Heart left ventricle (tissue), 16 donors: ENCODE data around the gene IRF2. TPM values are rescaled to one million over a fixed set of nuclear protein-coding genes. Genes with fewer than 3 reads are reported as not detected.

ENCODE experiments used
- ATAC-seq, 4 donors: fragments of 200-7000 bp; cut with Tn5 transposase; one replicate each; pipeline ENCODE4 v1.9.1; 2020 to 2022; ENCODE audit warnings: moderate library complexity in 4 of 4, mild to moderate bottlenecking in 3 of 4, moderate number of reproducible peaks in 1 of 4
- DNase-seq, 5 donors: peaks; one replicate each; pipeline ENCODE4 v3.0.0-alpha.2; 2020
- H3K27ac ChIP-seq, 12 donors: fragments of 200-600 bp; sonication (generic) in 4 of 12; one replicate each; pipeline versions ENCODE4 v1.5.0 to v1.8.0; 2016 to 2022; ENCODE audit warnings: mild to moderate bottlenecking in 2 of 12
- H3K27me3 ChIP-seq, 9 donors: fragments of 200-600 bp; sonication (generic) in 2 of 9; one replicate each; pipeline versions ENCODE4 v1.5.1 to v1.8.0; 2016 to 2022; ENCODE audit warnings: mild to moderate bottlenecking in 3 of 9
- H3K36me3 ChIP-seq, 9 donors: fragments of 200-600 bp; sonication (generic) in 2 of 9; one replicate each; pipeline versions ENCODE4 v1.5.0 to v1.8.0; 2018 to 2022; ENCODE audit warnings: mild to moderate bottlenecking in 2 of 9
- H3K4me1 ChIP-seq, 12 donors: fragments of 200-600 bp; sonication (generic) in 4 of 12; one replicate each; pipeline versions ENCODE4 v1.5.0 to v1.8.0; 2016 to 2022; ENCODE audit warnings: mild to moderate bottlenecking in 3 of 12
- H3K4me3 ChIP-seq, 12 donors: fragments of 200-600 bp; sonication (generic) in 4 of 12; one replicate each; pipeline versions ENCODE4 v1.5.0 to v1.8.0; 2017 to 2022; ENCODE audit warnings: mild to moderate bottlenecking in 9 of 12, moderate library complexity in 4 of 12
- H3K9me3 ChIP-seq, 12 donors: fragments of 200-600 bp; sonication (generic) in 4 of 12; one replicate each; pipeline versions ENCODE4 v1.5.0 to v1.8.0; 2016 to 2022; ENCODE audit warnings: mild to moderate bottlenecking in 1 of 12
- POLR2A ChIP-seq, 2 donors: fragments of 450-650 bp; IDR thresholded peaks; one replicate each; pipeline ENCODE4 v1.6.1; 2017; ENCODE audit warnings: antibody characterized with exemption in 2 of 2, mild to moderate bottlenecking in 2 of 2, moderate library complexity in 2 of 2
- WGBS, 4 donors: extraction: QIAGEN DNeasy Blood & Tissue Kit in 2 of 4; methylation state at CpG; one replicate each; pipeline versions ENCODE4 v1.1.5 to v1.1.7; 2013 to 2018; 5-methylcytosine and 5-hydroxymethylcytosine counted together
- intact Hi-C, 10 donors: fragments of 100-400 bp; cut with DNase I; formaldehyde crosslinking; loops; one replicate each; pipeline versions ENCODE4 v1.11.1 to v1.14.2; 2022
- polyA plus RNA-seq, 2 donors: library from polyadenylated mRNA; stranded (reverse); fragments of 200-250 nt; gene quantifications; one replicate each; pipeline ENCODE4 v1.2.3, GENCODE V29; 2013
- total RNA-seq, 9 donors: library from RNA; depleted of rRNA in 2 of 9; stranded (reverse); fragments of >200 nt in 2 of 9; fragmentation: NEBNext Ultra II Directional in 3 of 9; extraction: Animal tissue kit (Norgen Biotek cat#: 25700) in 3 of 9; gene quantifications; one replicate each; pipeline versions ENCODE4 v1.1.0 to v1.2.4, GENCODE V29; 2016 to 2023
- TF ChIP-seq, protein P1 (sequence below), 12 donors: fragments of 200-600 bp; sonication (generic) in 4 of 12; IDR thresholded peaks; one replicate each; pipeline versions ENCODE4 v1.5.0 to v1.8.0; 2018 to 2022; ENCODE audit warnings: antibody characterized with exemption in 12 of 12, mild to moderate bottlenecking in 5 of 12
- donor health status: ischemic (EF 13 %, LVEDD 7.1; RV severe dilation, severe dysfunction).
- donor health status: healthy with polysubstance abuse.
- donor health status: DM: no; HTN: yes; CAD: no.
- donor health status: DM: no; HTN: no; CAD: no.
- donor health status: ischemic (EF 25% LVEDD 6.9; RV normal size, moderate dysfunction).
- donor health status: ischemic (EF 25% LVEDD 5.7; RV mildly dilated, moderate dysfunction).
- donor health status: healthy.
- donor health status: DM: yes; HTN: yes; CAD: no.
- donor health status: ischemic (EF 35%, LVEDD 5.7; RV mildly dilated, moderate dysfunction).
- donor health status: nonischemic (EF 11% LVEDD 7.7; RV severe dilation, severe dysfunction).
- donor health status: DM: yes; HTN: yes; CAD: no.
- donor health status: PGD.
- donor health status: ischemic (EF 29% LVEDD 5.4; RV normal size, mild dysfunction).
- donor health status: nonischemic (EF 23%, LVEDD 6.1; RV moderate dilation, normal function).

The IRF2 gene
- total and polyA plus RNA-seq, 11 donors: 11.5 to 47.2 (median 26.0) TPM

DNA sequence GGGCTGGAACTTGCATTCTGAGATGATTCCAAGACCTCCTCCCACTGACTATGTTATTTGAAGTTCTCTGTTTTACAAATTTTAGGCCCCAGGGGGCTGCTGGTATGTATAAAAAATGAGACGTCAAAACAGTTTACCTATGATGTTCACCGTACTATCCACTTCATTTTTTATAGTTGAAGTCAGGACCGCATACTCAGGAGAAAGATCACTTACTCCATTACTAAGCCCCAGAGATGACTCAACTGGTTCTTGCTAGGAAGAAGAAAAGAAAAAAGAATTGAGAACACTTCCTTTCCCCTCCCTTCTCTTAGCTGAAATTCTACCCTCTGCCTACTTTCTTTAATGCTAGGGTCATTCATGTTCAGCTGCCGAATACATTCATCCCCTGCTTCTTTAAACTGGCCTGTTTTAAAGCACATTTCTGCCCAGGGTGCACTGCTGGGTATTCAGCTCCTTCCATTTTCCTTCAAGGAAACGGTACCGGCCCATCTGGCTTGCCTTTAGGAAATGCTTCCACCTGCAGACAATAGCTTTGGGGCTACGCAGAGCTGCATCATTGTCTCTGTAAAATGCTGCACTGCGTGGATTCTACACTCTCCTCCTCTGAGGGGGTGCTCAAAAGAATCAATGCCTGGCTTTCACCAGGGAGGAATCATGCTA lies 66.2 kb downstream of the IRF2 start:
- no peaks in the 10 kb centered on the region for H3K27me3 ChIP-seq
- 61 to 71% (median 66%) methylated on average over 8 of the region's 8 CpGs for WGBS, 4 donors
- H3K9me3 ChIP-seq: no peaks in the 10 kb centered on the region
- intact Hi-C loops: loop anchor here in 5 of 10 donors (5.0 to 10.0 kb wide), 5 partner anchors 64 to 129 kb away; partner anchors contain the start of gene IRF2 (in 3 of the 5)
- H3K27ac ChIP-seq: peak overlapping the region in 11 of 12 donors; percentile 44 to 78 (median 62)
- TF ChIP-seq POLR2A (IDR thresholded peaks at IDR 0.05): no peak
- TF ChIP-seq, protein P1, sequence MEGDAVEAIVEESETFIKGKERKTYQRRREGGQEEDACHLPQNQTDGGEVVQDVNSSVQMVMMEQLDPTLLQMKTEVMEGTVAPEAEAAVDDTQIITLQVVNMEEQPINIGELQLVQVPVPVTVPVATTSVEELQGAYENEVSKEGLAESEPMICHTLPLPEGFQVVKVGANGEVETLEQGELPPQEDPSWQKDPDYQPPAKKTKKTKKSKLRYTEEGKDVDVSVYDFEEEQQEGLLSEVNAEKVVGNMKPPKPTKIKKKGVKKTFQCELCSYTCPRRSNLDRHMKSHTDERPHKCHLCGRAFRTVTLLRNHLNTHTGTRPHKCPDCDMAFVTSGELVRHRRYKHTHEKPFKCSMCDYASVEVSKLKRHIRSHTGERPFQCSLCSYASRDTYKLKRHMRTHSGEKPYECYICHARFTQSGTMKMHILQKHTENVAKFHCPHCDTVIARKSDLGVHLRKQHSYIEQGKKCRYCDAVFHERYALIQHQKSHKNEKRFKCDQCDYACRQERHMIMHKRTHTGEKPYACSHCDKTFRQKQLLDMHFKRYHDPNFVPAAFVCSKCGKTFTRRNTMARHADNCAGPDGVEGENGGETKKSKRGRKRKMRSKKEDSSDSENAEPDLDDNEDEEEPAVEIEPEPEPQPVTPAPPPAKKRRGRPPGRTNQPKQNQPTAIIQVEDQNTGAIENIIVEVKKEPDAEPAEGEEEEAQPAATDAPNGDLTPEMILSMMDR (IDR thresholded peaks at IDR 0.05): no peak
- peaks cover 0 to 72% (median 58%) of the 10 kb centered on the region in 9 donors for H3K36me3 ChIP-seq
- no peak for DNase-seq
- H3K4me3 ChIP-seq: no peak overlapping the region
- peaks cover 0 to 78% (median 57%) of the 10 kb centered on the region in 12 donors for H3K4me1 ChIP-seq
- no peak for ATAC-seq

DNA sequence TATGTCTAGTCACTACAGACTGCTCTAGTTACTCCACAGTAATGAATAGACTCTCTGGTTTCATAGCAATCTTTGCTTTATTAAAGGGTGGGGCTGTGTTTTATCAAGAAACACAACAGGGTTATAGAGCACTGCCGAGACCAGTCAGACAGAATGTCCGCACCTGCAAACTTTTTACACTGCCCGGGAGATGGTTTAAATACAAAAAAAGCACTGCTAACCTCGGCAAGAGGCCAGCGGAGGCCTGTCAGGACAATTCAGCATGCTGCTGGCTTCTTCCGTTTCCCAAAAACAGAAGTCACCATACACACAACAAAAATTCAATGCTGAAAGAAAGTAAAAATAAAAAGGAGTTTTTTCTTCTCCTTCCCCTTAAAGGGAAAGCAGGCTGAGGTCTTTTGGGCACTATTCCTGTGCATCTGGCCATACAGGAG lies 67.4 kb downstream of the IRF2 start:
- intact Hi-C loops: loop anchor here in 5 of 10 donors (5.0 to 10.0 kb wide), 5 partner anchors 65 to 130 kb away; partner anchors contain the start of gene IRF2 (in 3 of the 5)
- TF ChIP-seq, protein P1 (IDR thresholded peaks at IDR 0.05): peak in 1 of 12 donors; percentile 5
- TF ChIP-seq POLR2A (IDR thresholded peaks at IDR 0.05): no peak
- Histone ChIP-seq H3K4me3 (peak overlapping the region in 4 of 12 donors; percentile 1 to 19 (median 6)), H3K4me1 (peaks cover 0 to 79% (median 50%) of the 10 kb centered on the region in 12 donors), H3K27me3 (no peaks in the 10 kb centered on the region), H3K36me3 (peaks cover 0 to 79% (median 65%) of the 10 kb centered on the region in 9 donors), H3K9me3 (no peaks in the 10 kb centered on the region), H3K27ac (peak overlapping the region in 11 of 12 donors; percentile 9 to 78 (median 62))
- peak in 2 of 5 donors; percentile 45 to 69 for DNase-seq
- 27 to 56% (median 40%) methylated on average over 6 of the region's 6 CpGs for WGBS, 4 donors
- peak in 2 of 4 donors; percentile 14 to 28 for ATAC-seq

DNA sequence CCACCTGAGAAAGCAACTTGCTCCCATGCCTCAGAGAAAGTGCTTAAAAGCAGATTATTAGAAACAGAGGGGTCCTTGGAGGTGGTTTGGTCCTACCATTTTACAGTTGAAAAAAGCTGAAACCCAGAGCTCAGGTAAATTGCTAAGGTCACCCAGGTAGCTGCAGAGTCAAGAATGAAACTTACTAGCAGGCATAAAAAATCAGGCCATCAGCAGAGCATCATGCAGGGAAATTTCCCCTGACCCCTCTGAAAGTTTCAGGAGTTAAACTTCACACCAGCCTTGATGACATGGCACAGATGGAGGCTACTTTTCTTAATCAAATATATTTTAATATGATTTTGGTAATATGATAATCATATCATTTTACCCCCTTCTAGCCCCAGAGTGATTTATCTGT lies 70.3 kb downstream of the IRF2 start:
- DNase-seq (no peak), ATAC-seq (no peak)
- intact Hi-C loops: loop anchor here in 4 of 10 donors (10.0 kb wide), 3 partner anchors 71 to 131 kb away; partner anchors contain the start of gene IRF2 (in 1 of the 4)
- H3K9me3 ChIP-seq: no peaks in the 10 kb centered on the region
- peaks cover 0 to 84% (median 66%) of the 10 kb centered on the region in 9 donors for H3K36me3 ChIP-seq
- no peaks in the 10 kb centered on the region for H3K27me3 ChIP-seq
- peaks cover 0 to 76% (median 47%) of the 10 kb centered on the region in 12 donors for H3K4me1 ChIP-seq
- TF ChIP-seq, protein P1 (IDR thresholded peaks at IDR 0.05): no peak
- TF ChIP-seq POLR2A (IDR thresholded peaks at IDR 0.05): no peak
- peak overlapping the region in 3 of 12 donors; percentile 8 to 26 (median 25) for H3K27ac ChIP-seq
- no peak overlapping the region for H3K4me3 ChIP-seq

DNA sequence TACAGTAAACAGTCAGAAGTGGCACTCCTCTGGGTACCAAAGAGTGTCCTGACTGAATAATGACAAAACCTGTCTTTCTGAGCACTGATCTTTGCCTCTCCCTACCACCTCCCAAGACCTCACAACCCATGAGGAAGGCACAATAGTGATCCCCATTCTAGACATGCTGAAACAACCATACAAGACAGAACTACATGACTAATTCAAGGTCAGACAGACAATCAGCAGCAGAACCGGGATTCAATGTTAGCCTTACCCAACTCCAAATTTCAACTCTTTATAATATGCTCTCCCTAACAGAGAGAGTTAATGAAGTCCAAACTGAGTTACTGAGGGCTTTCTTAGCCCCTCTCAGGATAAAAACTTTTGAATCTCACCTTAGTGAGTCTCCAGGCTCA lies 71.0 kb downstream of the IRF2 start:
- H3K27ac ChIP-seq: peak overlapping the region in 5 of 12 donors; percentile 8 to 32 (median 25)
- WGBS, 4 donors: 59 to 75% (median 69%) methylated on average over 1 of the region's 1 CpG
- peaks cover 0 to 90% (median 71%) of the 10 kb centered on the region in 9 donors for H3K36me3 ChIP-seq
- ATAC-seq (no peak), DNase-seq (no peak)
- peaks cover 0 to 76% (median 43%) of the 10 kb centered on the region in 12 donors for H3K4me1 ChIP-seq
- no peaks in the 10 kb centered on the region for H3K27me3 ChIP-seq
- intact Hi-C loops: loop anchor here in 4 of 10 donors (10.0 kb wide), 3 partner anchors 71 to 131 kb away; partner anchors contain the start of gene IRF2 (in 1 of the 4)
- no peak overlapping the region for H3K4me3 ChIP-seq
- TF ChIP-seq POLR2A (IDR thresholded peaks at IDR 0.05): no peak
- TF ChIP-seq, protein P1 (IDR thresholded peaks at IDR 0.05): no peak
- H3K9me3 ChIP-seq: no peaks in the 10 kb centered on the region
